Heart left ventricle (tissue), 16 donors: ENCODE data around the gene MPP3. TPM values are rescaled to one million over a fixed set of nuclear protein-coding genes. Genes with fewer than 3 reads are reported as not detected.

ENCODE experiments used
- ATAC-seq, 4 donors: fragments of 200-7000 bp; cut with Tn5 transposase; one replicate each; pipeline ENCODE4 v1.9.1; 2020 to 2022; ENCODE audit warnings: moderate library complexity in 4 of 4, mild to moderate bottlenecking in 3 of 4, moderate number of reproducible peaks in 1 of 4
- DNase-seq, 5 donors: peaks; one replicate each; pipeline ENCODE4 v3.0.0-alpha.2; 2020
- H3K27ac ChIP-seq, 12 donors: fragments of 200-600 bp; sonication (generic) in 4 of 12; one replicate each; pipeline versions ENCODE4 v1.5.0 to v1.8.0; 2016 to 2022; ENCODE audit warnings: mild to moderate bottlenecking in 2 of 12
- H3K27me3 ChIP-seq, 9 donors: fragments of 200-600 bp; sonication (generic) in 2 of 9; one replicate each; pipeline versions ENCODE4 v1.5.1 to v1.8.0; 2016 to 2022; ENCODE audit warnings: mild to moderate bottlenecking in 3 of 9
- H3K36me3 ChIP-seq, 9 donors: fragments of 200-600 bp; sonication (generic) in 2 of 9; one replicate each; pipeline versions ENCODE4 v1.5.0 to v1.8.0; 2018 to 2022; ENCODE audit warnings: mild to moderate bottlenecking in 2 of 9
- H3K4me1 ChIP-seq, 12 donors: fragments of 200-600 bp; sonication (generic) in 4 of 12; one replicate each; pipeline versions ENCODE4 v1.5.0 to v1.8.0; 2016 to 2022; ENCODE audit warnings: mild to moderate bottlenecking in 3 of 12
- H3K4me3 ChIP-seq, 12 donors: fragments of 200-600 bp; sonication (generic) in 4 of 12; one replicate each; pipeline versions ENCODE4 v1.5.0 to v1.8.0; 2017 to 2022; ENCODE audit warnings: mild to moderate bottlenecking in 9 of 12, moderate library complexity in 4 of 12
- H3K9me3 ChIP-seq, 12 donors: fragments of 200-600 bp; sonication (generic) in 4 of 12; one replicate each; pipeline versions ENCODE4 v1.5.0 to v1.8.0; 2016 to 2022; ENCODE audit warnings: mild to moderate bottlenecking in 1 of 12
- CTCF ChIP-seq, 12 donors: fragments of 200-600 bp; sonication (generic) in 4 of 12; IDR thresholded peaks; one replicate each; pipeline versions ENCODE4 v1.5.0 to v1.8.0; 2018 to 2022; ENCODE audit warnings: antibody characterized with exemption in 12 of 12, mild to moderate bottlenecking in 5 of 12
- POLR2A ChIP-seq, 2 donors: fragments of 450-650 bp; IDR thresholded peaks; one replicate each; pipeline ENCODE4 v1.6.1; 2017; ENCODE audit warnings: antibody characterized with exemption in 2 of 2, mild to moderate bottlenecking in 2 of 2, moderate library complexity in 2 of 2
- WGBS, 4 donors: extraction: QIAGEN DNeasy Blood & Tissue Kit in 2 of 4; methylation state at CpG; one replicate each; pipeline versions ENCODE4 v1.1.5 to v1.1.7; 2013 to 2018; 5-methylcytosine and 5-hydroxymethylcytosine counted together
- intact Hi-C, 10 donors: fragments of 100-400 bp; cut with DNase I; formaldehyde crosslinking; loops; one replicate each; pipeline versions ENCODE4 v1.11.1 to v1.14.2; 2022
- polyA plus RNA-seq, 2 donors: library from polyadenylated mRNA; stranded (reverse); fragments of 200-250 nt; gene quantifications; one replicate each; pipeline ENCODE4 v1.2.3, GENCODE V29; 2013
- total RNA-seq, 9 donors: library from RNA; depleted of rRNA in 2 of 9; stranded (reverse); fragments of >200 nt in 2 of 9; fragmentation: NEBNext Ultra II Directional in 3 of 9; extraction: Animal tissue kit (Norgen Biotek cat#: 25700) in 3 of 9; gene quantifications; one replicate each; pipeline versions ENCODE4 v1.1.0 to v1.2.4, GENCODE V29; 2016 to 2023
- donor health status: ischemic (EF 13 %, LVEDD 7.1; RV severe dilation, severe dysfunction).
- donor health status: healthy with polysubstance abuse.
- donor health status: DM: no; HTN: yes; CAD: no.
- donor health status: DM: no; HTN: no; CAD: no.
- donor health status: ischemic (EF 25% LVEDD 6.9; RV normal size, moderate dysfunction).
- donor health status: ischemic (EF 25% LVEDD 5.7; RV mildly dilated, moderate dysfunction).
- donor health status: healthy.
- donor health status: DM: yes; HTN: yes; CAD: no.
- donor health status: ischemic (EF 35%, LVEDD 5.7; RV mildly dilated, moderate dysfunction).
- donor health status: nonischemic (EF 11% LVEDD 7.7; RV severe dilation, severe dysfunction).
- donor health status: DM: yes; HTN: yes; CAD: no.
- donor health status: PGD.
- donor health status: ischemic (EF 29% LVEDD 5.4; RV normal size, mild dysfunction).
- donor health status: nonischemic (EF 23%, LVEDD 6.1; RV moderate dilation, normal function).

Gene MPP3
- total and polyA plus RNA-seq, 11 donors, result 13.8 to 70.2 (median 27.5) TPM

DNA sequence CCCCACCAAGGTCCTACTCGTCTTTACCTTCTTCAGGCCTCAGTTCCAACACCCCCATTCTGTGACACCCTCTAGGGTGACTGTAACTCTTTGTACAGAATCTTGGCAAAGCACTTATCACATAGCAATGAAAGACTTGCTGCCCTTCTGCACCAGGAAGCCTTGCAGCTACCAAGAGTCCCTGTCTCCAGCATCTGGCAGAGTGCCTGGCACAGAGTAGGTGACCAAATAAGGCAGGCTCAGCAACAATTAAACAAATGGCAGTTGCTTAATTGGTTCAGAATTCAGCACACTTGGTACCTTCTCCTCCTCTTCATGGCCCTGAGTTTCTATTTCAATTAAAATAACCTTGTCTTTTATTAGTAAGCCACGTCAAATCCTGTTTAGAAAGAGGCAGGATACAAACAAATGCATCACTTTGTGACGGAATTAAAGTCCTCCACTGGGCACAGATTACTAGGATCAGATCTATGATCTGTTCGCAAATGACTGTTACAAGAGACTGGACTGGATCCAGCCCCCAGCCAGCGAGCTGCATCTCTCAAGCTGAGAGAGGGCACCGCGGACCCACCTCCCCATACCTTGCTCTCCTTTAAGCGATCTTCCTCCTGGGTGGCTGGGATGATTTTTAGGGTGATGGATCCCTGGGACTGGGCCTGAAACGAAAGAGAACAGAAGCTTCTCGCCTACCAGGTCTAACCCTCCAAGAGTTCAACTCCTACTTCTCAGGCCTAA lies 9.4 kb downstream of the MPP3 start:
- H3K27ac ChIP-seq, result peak overlapping the region; percentile 47 to 93 (median 78)
- H3K9me3 ChIP-seq, result no peaks in the 10 kb centered on the region
- 66 to 75% (median 71%) methylated on average over 10 of the region's 10 CpGs for WGBS, 4 donors
- H3K4me3 ChIP-seq, result no peak overlapping the region
- H3K4me1 ChIP-seq, result peaks cover 0 to 58% (median 12%) of the 10 kb centered on the region in 12 donors
- DNase-seq, result peak; percentile 70 to 91 (median 79)
- peaks cover 0 to 76% (median 47%) of the 10 kb centered on the region in 9 donors for H3K36me3 ChIP-seq
- peak; percentile 79 to 84 (median 83) for ATAC-seq
- intact Hi-C loops, result loop anchor here in 1 of 10 donors (10.0 kb wide), 1 partner anchor 61 kb away; no protein-coding TSS in a partner anchor
- H3K27me3 ChIP-seq, result no peaks in the 10 kb centered on the region
- no peak for TF ChIP-seq POLR2A (IDR thresholded peaks at IDR 0.05)
- TF ChIP-seq CTCF (IDR thresholded peaks at IDR 0.05), result no peak

- peaks cover 0 to 58% (median 8%) of the 10 kb centered on the region in 12 donors for H3K4me1 ChIP-seq
- peak overlapping the region; percentile 6 to 93 (median 78) for H3K27ac ChIP-seq
Observed at GRCh38 chr17:43822570-43823190, 10.3 kb downstream of the MPP3 start.

DNA sequence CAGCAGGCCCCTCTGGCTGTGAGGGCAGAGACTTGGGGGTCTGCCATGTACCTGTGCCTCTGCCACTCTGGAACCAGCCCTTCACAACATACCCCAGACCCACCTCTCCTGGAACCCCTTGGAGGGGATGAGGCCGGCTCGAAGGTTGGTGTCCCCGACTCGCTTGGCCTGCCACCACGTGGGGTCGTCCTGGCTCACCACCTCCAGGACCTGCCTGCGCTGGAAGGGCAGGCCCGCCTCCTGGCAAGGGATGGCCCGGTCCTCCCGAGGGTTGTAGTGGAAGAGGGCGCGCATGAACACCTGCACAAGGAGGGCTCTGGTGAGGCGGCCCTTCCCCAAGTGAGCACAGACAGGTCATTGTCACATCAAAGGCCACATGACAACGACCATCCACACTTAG lies 12.2 kb downstream of the MPP3 start:
- TF ChIP-seq CTCF (IDR thresholded peaks at IDR 0.05) (no peak), POLR2A (IDR thresholded peaks at IDR 0.05) (no peak)
- DNase-seq, result no peak
- H3K9me3 ChIP-seq, result no peaks in the 10 kb centered on the region
- intact Hi-C loops, result loop anchor here in 1 of 10 donors (10.0 kb wide), 1 partner anchor 64 kb away; no protein-coding TSS in a partner anchor
- ATAC-seq, result no peak
- H3K27me3 ChIP-seq, result no peaks in the 10 kb centered on the region
- H3K36me3 ChIP-seq, result peaks cover 0 to 71% (median 48%) of the 10 kb centered on the region in 9 donors
- peak overlapping the region in 4 of 12 donors; percentile 9 to 86 (median 78) for H3K27ac ChIP-seq
- WGBS, 4 donors, result 86 to 91% (median 89%) methylated on average over 12 to 14 of the region's 14 CpGs
- H3K4me1 ChIP-seq, result peaks cover 0 to 56% (median 11%) of the 10 kb centered on the region in 12 donors
- H3K4me3 ChIP-seq, result no peak overlapping the region

More at GRCh38 chr17:43822570-43823190, 10.3 kb downstream of the MPP3 start:
- no peak overlapping the region for H3K4me3 ChIP-seq
- H3K9me3 ChIP-seq, result no peaks in the 10 kb centered on the region
- no peak for TF ChIP-seq POLR2A (IDR thresholded peaks at IDR 0.05)
- no peak for TF ChIP-seq CTCF (IDR thresholded peaks at IDR 0.05)
- H3K27me3 ChIP-seq, result no peaks in the 10 kb centered on the region
- DNase-seq, result peak in 1 of 5 donors; percentile 45
- intact Hi-C loops, result loop anchor here in 1 of 10 donors (10.0 kb wide), 1 partner anchor 62 kb away; no protein-coding TSS in a partner anchor
- peaks cover 0 to 73% (median 50%) of the 10 kb centered on the region in 9 donors for H3K36me3 ChIP-seq
- WGBS, 4 donors, result 61 to 84% (median 71%) methylated on average over 5 of the region's 5 CpGs
- peak; percentile 3 to 16 (median 4) for ATAC-seq

DNA sequence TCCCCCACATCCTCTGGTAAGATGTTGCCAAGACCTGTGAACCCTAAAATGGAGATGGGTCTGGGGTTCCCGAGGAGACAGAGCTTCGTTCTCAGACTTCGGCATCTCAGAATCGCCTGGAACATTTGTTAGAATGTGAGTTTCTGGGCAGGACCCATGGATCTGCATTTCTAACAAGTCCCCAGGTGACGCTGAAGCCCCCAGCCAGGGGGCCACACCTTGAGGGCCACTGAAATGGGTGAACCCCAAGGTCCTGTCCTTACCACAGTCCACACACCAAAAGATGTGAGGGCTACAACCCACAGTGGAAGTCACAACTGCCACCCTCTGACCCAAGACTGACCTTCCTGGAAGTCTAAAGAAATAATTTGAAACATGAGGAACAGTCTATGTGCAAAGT lies 14.0 kb downstream of the MPP3 start:
- Histone ChIP-seq H3K9me3 (no peaks in the 10 kb centered on the region), H3K27ac (no peak overlapping the region), H3K36me3 (peaks cover 0 to 74% (median 50%) of the 10 kb centered on the region in 9 donors), H3K27me3 (no peaks in the 10 kb centered on the region), H3K4me3 (no peak overlapping the region), H3K4me1 (peaks cover 0 to 38% (median 9%) of the 10 kb centered on the region in 12 donors)
- 93 to 97% (median 94%) methylated on average over 5 of the region's 5 CpGs for WGBS, 4 donors
- ATAC-seq, result no peak
- no peak for DNase-seq
- intact Hi-C loops, result no loop called here
- TF ChIP-seq POLR2A (IDR thresholded peaks at IDR 0.05) (no peak), CTCF (IDR thresholded peaks at IDR 0.05) (no peak)
